PFSK-1 (cell line): ENCODE results near the gene MAP3K3.

Experiments
- TAF1 ChIP-seq: IDR thresholded peaks from 2 replicates; pipeline ENCODE4 v1.6.1; 2012; ENCODE audit warnings: low read length, control low read depth, borderline replicate concordance; ENCODE audit not compliant: insufficient read depth
- TF ChIP-seq, protein P1 (sequence below), 2 experiments: IDR thresholded peaks; 2 replicates each; pipeline versions ENCODE4 v1.6.1 to v1.8.0; 2011 to 2012; ENCODE audit warnings: low read depth in 2 of 2, low read length in 2 of 2, control low read depth in 1 of 2, inconsistent platforms in 1 of 2, mild to moderate bottlenecking in 1 of 2, moderate library complexity in 1 of 2; ENCODE audit not compliant: insufficient read depth in 1 of 2

DNA sequence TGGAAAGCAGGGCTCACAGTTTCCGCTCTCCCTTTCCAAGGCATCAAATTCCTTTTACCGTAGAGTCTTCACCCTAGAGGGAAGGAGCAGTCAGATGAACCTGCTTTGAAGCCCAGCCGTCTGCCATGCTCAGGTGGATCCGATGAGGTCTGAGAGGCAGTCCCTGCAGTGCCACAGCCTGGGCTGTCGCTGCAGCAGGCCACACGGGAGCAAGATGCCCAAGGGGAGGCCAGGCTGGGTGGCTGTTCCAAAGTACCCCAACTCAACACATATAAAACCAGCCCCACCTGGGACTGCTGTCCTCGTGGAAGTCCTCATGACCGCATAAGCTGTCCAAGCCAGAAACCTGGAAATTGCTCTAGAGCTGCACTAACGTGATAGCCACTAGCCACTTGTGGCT lies 82.6 kb downstream of the MAP3K3 start:
- no peak for TF ChIP-seq TAF1
- TF ChIP-seq, protein P1, sequence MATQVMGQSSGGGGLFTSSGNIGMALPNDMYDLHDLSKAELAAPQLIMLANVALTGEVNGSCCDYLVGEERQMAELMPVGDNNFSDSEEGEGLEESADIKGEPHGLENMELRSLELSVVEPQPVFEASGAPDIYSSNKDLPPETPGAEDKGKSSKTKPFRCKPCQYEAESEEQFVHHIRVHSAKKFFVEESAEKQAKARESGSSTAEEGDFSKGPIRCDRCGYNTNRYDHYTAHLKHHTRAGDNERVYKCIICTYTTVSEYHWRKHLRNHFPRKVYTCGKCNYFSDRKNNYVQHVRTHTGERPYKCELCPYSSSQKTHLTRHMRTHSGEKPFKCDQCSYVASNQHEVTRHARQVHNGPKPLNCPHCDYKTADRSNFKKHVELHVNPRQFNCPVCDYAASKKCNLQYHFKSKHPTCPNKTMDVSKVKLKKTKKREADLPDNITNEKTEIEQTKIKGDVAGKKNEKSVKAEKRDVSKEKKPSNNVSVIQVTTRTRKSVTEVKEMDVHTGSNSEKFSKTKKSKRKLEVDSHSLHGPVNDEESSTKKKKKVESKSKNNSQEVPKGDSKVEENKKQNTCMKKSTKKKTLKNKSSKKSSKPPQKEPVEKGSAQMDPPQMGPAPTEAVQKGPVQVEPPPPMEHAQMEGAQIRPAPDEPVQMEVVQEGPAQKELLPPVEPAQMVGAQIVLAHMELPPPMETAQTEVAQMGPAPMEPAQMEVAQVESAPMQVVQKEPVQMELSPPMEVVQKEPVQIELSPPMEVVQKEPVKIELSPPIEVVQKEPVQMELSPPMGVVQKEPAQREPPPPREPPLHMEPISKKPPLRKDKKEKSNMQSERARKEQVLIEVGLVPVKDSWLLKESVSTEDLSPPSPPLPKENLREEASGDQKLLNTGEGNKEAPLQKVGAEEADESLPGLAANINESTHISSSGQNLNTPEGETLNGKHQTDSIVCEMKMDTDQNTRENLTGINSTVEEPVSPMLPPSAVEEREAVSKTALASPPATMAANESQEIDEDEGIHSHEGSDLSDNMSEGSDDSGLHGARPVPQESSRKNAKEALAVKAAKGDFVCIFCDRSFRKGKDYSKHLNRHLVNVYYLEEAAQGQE (IDR thresholded peaks at IDR 0.05; ENCODE audit: insufficient read depth in 1 of 2, low read depth in 2 of 2, low read length in 2 of 2) = no peak
